Stomach smooth muscle (tissue), 2 donors: Measurements from ENCODE around the gene ABCA2.

Source experiments
- H3K27ac ChIP-seq: one replicate; pipeline ENCODE4 v1.7.0; 2013; ENCODE audit warnings: mild to moderate bottlenecking, low read length, inconsistent platforms
- H3K27me3 ChIP-seq, 2 donors: one replicate each; pipeline ENCODE4 v1.7.0; 2013; ENCODE audit warnings: low read length in 2 of 2; ENCODE audit not compliant: insufficient read depth in 2 of 2, control insufficient read depth in 1 of 2
- H3K36me3 ChIP-seq, 2 donors: one replicate each; pipeline ENCODE4 v1.7.0; 2013; ENCODE audit warnings: low read length in 2 of 2; ENCODE audit not compliant: control insufficient read depth in 2 of 2, insufficient read depth in 2 of 2
- H3K4me1 ChIP-seq: one replicate; pipeline ENCODE4 v1.7.0; 2013; ENCODE audit warnings: low read length; ENCODE audit not compliant: control insufficient read depth, insufficient read depth
- H3K4me3 ChIP-seq, 2 donors: one replicate each; pipeline ENCODE4 v1.7.0; 2013; ENCODE audit warnings: low read length in 2 of 2
- H3K9ac ChIP-seq, 2 donors: one replicate each; pipeline ENCODE4 v1.7.0; 2013; ENCODE audit warnings: low read length in 2 of 2, mild to moderate bottlenecking in 1 of 2
- H3K9me3 ChIP-seq, 2 donors: one replicate each; pipeline ENCODE4 v1.7.0; 2013; ENCODE audit warnings: low read length in 2 of 2; ENCODE audit not compliant: control insufficient read depth in 2 of 2
- donor health status: healthy.
- donor health status: Pancreatic carcinoma.

ABCA2 gene

GRCh38 chr9:136957901-136958300 is 70.1 kb downstream of the ABCA2 start:
- Histone ChIP-seq H3K9me3 (no peaks in the 10 kb centered on the region), H3K36me3 (no peaks in the 10 kb centered on the region), H3K27ac (no peak overlapping the region), H3K27me3 (no peaks in the 10 kb centered on the region), H3K4me1 (peaks cover 2% of the 10 kb centered on the region), H3K9ac (no peak overlapping the region), H3K4me3 (no peak overlapping the region)

GRCh38 chr9:136957461-136957860 is 70.6 kb downstream of the ABCA2 start:
- Histone ChIP-seq H3K36me3 (no peaks in the 10 kb centered on the region), H3K9me3 (no peaks in the 10 kb centered on the region), H3K9ac (no peak overlapping the region), H3K4me3 (no peak overlapping the region), H3K27me3 (no peaks in the 10 kb centered on the region), H3K4me1 (peaks cover 2% of the 10 kb centered on the region), H3K27ac (no peak overlapping the region)
